Activated naive CD8-positive, alpha-beta T cell treated with anti-CD3 and anti-CD28 coated beads, Interleukin-2, amount 50 U/mL, for 24 hours (primary cell): ENCODE results near the gene PRDM11.

Experiments used
- ATAC-seq: fragments of 150-1000 bp; cut with Tn5 transposase; one replicate; pipeline ENCODE4 v1.10.0; 2021
- DNase-seq: peaks from one replicate; pipeline ENCODE4 v3.0.0; 2021
- H3K27ac Mint-ChIP-seq: one replicate; pipeline ENCODE4 v1.8.0; 2021; ENCODE audit warnings: mild to moderate bottlenecking, mixed read lengths
- H3K27me3 Mint-ChIP-seq: one replicate; pipeline ENCODE4 v1.8.0; 2021; ENCODE audit warnings: mixed read lengths
- H3K36me3 Mint-ChIP-seq: one replicate; pipeline ENCODE4 v1.8.0; 2021; ENCODE audit warnings: low read depth, mixed read lengths
- H3K4me1 Mint-ChIP-seq: one replicate; pipeline ENCODE4 v1.8.0; 2021; ENCODE audit warnings: mixed read lengths
- H3K4me3 Mint-ChIP-seq: one replicate; pipeline ENCODE4 v1.8.0; 2021; ENCODE audit warnings: mild to moderate bottlenecking, moderate library complexity, mixed read lengths
- H3K9me3 Mint-ChIP-seq: one replicate; pipeline ENCODE4 v1.8.0; 2021; ENCODE audit warnings: mixed read lengths

The PRDM11 gene

DNA sequence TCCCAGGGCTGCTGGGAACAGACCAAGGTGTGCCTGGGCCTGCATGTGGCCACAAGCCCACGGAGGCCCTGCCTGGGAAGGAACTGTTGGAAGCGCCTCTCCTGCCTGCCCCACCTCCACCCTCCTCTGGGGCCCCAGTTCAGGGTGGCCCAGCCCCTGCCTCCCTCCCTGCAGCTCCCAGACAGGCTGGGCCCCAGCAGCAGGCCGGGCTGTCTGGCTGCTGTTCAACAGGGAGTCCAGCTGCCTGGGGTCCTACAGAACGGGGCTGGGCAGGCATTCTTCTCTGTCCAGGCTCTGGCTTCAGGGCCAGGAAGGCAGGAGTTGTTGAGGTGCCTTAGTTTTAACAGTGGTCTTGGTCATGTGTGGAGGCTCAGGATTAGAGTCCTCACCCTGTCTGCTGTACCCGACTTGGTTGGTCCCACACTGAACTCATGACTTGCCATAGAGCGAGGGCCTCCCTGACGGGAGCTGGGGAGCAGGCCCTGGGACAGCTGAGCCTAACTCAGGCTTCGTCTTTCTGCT, 11.8 kb downstream of the PRDM11 start:
- Mint-ChIP-seq H3K4me1 (peaks cover 15% of the 10 kb centered on the region), H3K27me3 (no peaks in the 10 kb centered on the region), H3K9me3 (no peaks in the 10 kb centered on the region), H3K36me3 (no peaks in the 10 kb centered on the region), H3K27ac (no peak overlapping the region), H3K4me3 (no peak overlapping the region)
- no peak for DNase-seq
- ATAC-seq, result no peak

DNA sequence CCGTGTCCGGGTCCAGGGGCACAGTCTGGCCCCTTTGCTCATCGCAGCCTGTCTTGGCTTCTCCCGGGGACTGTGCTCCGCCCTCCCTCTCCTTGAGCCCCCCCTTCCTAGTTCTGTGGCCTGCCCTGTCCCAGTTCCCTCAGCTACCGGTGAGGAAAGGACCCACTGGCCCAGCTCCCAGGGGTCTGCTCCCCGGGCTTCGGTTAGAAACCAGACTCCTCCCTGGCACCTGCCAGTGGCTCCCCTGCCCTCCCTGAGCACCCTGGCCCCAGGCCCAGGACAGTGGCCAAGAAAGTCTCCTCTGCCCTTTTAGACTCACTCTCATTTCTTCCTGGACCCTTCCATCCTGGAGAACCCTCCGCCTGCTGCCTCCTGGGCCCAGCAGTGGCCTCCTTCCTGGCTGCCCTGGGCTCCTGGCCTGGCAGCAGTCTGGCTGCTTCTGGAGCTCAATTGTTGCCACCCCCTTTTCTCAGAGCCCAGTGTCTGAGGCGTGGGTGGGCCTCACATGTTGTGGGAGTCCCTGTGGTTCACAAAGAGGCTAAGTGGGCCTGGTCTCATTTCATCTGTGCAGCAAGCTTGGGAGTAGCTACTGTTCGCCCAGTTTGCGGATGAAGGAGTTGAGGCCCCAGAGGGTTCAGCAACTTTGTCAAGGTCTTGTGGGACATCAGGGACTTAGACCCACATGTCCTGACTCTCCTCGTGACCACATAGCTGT, 12.6 kb downstream of the PRDM11 start:
- ATAC-seq (no peak), DNase-seq (no peak)
- Mint-ChIP-seq H3K27ac (no peak overlapping the region), H3K36me3 (no peaks in the 10 kb centered on the region), H3K27me3 (no peaks in the 10 kb centered on the region), H3K4me1 (peaks cover 23% of the 10 kb centered on the region), H3K9me3 (no peaks in the 10 kb centered on the region), H3K4me3 (no peak overlapping the region)

DNA sequence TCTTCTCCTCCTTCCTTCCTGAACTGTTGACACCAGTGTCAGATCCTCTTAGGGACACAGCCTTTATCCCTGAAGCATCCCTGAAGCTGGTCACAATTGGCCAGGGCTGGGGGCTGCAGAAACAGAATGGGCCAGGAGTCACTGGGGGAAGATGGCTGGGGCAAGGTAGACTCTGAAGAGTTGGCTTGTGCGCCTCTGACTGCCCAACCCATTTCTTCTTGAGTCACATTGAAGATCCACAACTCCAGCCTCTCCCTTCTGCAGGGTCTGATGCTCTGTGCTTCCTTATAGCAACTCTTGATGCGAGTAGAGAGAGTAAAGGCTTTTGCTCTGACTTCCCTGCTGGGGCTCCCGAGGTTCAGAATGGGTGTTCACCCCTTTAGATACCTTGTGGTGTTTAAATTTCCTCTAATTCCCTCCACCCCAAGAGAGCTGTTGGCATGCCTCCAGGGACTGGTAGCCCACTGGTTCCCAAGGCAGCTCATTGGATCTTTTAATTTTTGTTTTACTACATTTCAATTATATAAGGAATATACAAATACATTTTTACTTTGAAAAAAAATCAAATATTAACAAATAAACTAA, 13.4 kb downstream of the PRDM11 start:
- DNase-seq, result no peak
- Mint-ChIP-seq H3K27ac (no peak overlapping the region), H3K4me3 (no peak overlapping the region), H3K4me1 (peaks cover 29% of the 10 kb centered on the region), H3K9me3 (no peaks in the 10 kb centered on the region), H3K36me3 (no peaks in the 10 kb centered on the region), H3K27me3 (no peaks in the 10 kb centered on the region)
- ATAC-seq, result no peak

GRCh38 chr11:45161252-45162063, 15.0 kb downstream of the PRDM11 start:
- DNase-seq (no peak), ATAC-seq (no peak)
- Mint-ChIP-seq H3K9me3 (no peaks in the 10 kb centered on the region), H3K27me3 (no peaks in the 10 kb centered on the region), H3K36me3 (no peaks in the 10 kb centered on the region), H3K4me3 (no peak overlapping the region), H3K27ac (no peak overlapping the region), H3K4me1 (peaks cover 31% of the 10 kb centered on the region)

- no peaks in the 10 kb centered on the region for H3K36me3 Mint-ChIP-seq
- H3K4me1 Mint-ChIP-seq, result peaks cover 31% of the 10 kb centered on the region
- H3K27ac Mint-ChIP-seq, result no peak overlapping the region
- no peak for ATAC-seq
- H3K4me3 Mint-ChIP-seq, result no peak overlapping the region
- H3K27me3 Mint-ChIP-seq, result no peaks in the 10 kb centered on the region
- no peaks in the 10 kb centered on the region for H3K9me3 Mint-ChIP-seq
- no peak for DNase-seq
Observed at GRCh38 chr11:45162064-45162375, 15.6 kb downstream of the PRDM11 start.

DNA sequence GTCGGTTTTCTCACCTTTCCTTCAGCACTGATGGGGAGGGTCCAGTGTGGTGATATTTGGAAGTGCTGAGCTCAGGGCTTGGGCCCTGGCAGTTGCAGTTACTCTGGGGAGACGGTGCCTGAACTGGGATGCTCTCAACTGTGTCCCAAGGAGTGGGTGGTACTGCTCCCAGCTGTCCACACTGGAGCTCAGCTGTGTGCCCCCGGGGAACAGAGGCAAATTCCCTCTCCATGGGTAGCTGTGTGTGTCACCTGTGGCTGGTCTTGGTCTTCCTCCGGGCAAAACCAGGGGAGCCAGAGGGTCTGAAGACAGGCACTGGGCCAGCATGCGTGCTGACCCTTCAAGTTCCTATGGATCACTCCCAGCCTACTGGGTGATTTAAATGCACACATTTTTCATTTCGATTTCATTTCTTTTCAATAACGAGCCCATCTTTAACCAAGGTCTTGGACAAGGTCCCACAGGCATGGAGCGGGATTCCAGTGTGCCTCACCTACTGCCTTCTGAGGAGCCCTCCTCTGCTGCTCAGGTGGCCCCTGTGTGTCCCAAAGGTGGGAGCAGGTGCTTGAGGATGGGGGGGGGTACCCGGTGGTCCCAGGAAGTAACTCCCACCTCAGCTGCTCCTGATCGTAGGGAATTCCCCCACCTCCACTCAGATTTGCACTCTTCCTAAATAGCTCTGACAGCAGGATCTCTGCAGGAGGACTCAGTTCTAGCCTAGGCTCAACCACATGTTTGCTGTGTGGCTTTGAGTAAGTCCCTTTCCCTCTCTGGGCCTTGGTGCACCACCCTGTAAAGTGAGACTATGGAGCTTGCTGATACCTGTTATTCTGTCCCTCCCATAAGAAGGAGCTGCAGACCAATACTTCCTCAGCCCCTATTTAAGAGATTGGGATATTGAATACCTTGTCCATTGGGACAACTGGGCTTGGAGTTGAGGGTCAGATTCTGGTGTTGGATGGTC, 16.8 kb downstream of the PRDM11 start:
- Mint-ChIP-seq H3K9me3 (no peaks in the 10 kb centered on the region), H3K4me3 (no peak overlapping the region), H3K4me1 (peaks cover 27% of the 10 kb centered on the region), H3K27me3 (no peaks in the 10 kb centered on the region), H3K36me3 (no peaks in the 10 kb centered on the region), H3K27ac (no peak overlapping the region)
- ATAC-seq (no peak), DNase-seq (no peak)

GRCh38 chr11:45163956-45164575, 17.6 kb downstream of the PRDM11 start:
- Mint-ChIP-seq H3K27ac (no peak overlapping the region), H3K36me3 (no peaks in the 10 kb centered on the region), H3K4me1 (peaks cover 26% of the 10 kb centered on the region), H3K9me3 (no peaks in the 10 kb centered on the region), H3K27me3 (no peaks in the 10 kb centered on the region), H3K4me3 (no peak overlapping the region)
- ATAC-seq (peak; percentile 86), DNase-seq (peak; percentile 56)

DNA sequence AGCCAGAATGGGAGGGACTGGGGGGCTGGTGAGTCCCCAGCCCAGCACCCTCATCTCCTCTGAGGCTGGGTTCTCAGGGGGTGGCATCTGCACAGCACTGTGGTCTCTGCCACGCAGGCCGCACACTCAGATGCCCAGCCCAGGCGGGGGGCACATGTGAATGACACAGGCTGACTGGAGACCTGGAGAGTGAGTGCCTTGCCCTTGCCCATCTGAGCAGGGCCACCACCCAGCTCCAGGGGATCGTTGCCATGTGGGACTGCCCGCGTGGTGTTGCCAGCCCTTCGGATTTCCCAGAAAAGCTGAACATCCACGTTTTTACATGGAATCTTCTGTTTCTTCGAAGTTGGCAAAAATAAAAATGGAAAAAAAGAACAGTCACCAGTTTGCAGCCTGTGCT, 18.9 kb downstream of the PRDM11 start:
- Mint-ChIP-seq H3K4me1 (peaks cover 34% of the 10 kb centered on the region), H3K4me3 (no peak overlapping the region), H3K27ac (no peak overlapping the region), H3K36me3 (no peaks in the 10 kb centered on the region), H3K27me3 (no peaks in the 10 kb centered on the region), H3K9me3 (no peaks in the 10 kb centered on the region)
- DNase-seq, result no peak
- ATAC-seq, result no peak

GRCh38 chr11:45165806-45166603, 19.6 kb downstream of the PRDM11 start:
- ATAC-seq (no peak), DNase-seq (no peak)
- Mint-ChIP-seq H3K36me3 (no peaks in the 10 kb centered on the region), H3K4me3 (no peak overlapping the region), H3K27me3 (no peaks in the 10 kb centered on the region), H3K9me3 (no peaks in the 10 kb centered on the region), H3K27ac (no peak overlapping the region), H3K4me1 (peaks cover 33% of the 10 kb centered on the region)

GRCh38 chr11:45166604-45166897, 20.1 kb downstream of the PRDM11 start:
- Mint-ChIP-seq H3K27me3 (no peaks in the 10 kb centered on the region), H3K4me1 (peaks cover 33% of the 10 kb centered on the region), H3K4me3 (no peak overlapping the region), H3K27ac (no peak overlapping the region), H3K9me3 (no peaks in the 10 kb centered on the region), H3K36me3 (no peaks in the 10 kb centered on the region)
- ATAC-seq (no peak), DNase-seq (no peak)

- peaks cover 35% of the 10 kb centered on the region for H3K4me1 Mint-ChIP-seq
Observed at GRCh38 chr11:45167283-45167682, 20.8 kb downstream of the PRDM11 start.

DNA sequence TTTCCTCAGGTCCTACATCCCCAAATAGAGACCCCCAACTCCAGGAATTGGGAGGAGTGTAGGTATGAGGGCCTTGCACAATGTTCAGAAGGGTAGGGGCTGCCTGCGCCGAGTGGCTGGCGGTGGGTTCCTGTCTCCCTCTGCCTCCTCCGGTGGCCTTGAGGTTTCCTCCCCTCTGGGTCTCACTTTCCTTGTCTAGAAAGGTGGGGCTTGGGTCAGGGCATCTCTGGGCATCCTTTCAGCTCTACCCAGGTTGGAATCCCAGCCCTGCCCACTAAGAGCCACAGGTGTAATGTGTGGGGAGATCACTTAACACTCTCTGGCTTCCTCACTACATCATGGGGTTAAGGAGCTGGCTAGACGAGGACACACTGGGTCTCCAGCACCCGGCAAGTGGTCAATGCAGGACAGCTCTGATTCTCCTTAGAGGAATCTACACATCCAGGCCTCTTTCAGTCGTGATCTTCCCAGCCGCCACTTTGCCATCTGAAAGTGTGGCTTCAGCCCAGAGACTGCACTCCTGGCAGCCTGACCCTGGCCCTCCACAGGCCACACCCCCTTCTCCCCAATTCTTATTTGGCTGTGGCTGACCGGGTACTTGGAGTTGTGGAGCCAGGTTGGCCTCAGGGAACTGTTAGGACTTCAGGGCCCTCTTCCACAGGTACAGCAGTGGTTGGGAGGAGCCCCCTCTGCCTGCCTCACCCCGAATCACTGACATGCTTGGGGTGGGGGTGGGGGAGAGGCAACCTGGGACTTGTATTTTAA, 22.1 kb downstream of the PRDM11 start:
- no peaks in the 10 kb centered on the region for H3K36me3 Mint-ChIP-seq
- ATAC-seq (no peak), DNase-seq (no peak)
- peaks cover 28% of the 10 kb centered on the region for H3K4me1 Mint-ChIP-seq
- H3K4me3 Mint-ChIP-seq, result no peak overlapping the region
- H3K27me3 Mint-ChIP-seq, result no peaks in the 10 kb centered on the region
- no peaks in the 10 kb centered on the region for H3K9me3 Mint-ChIP-seq
- no peak overlapping the region for H3K27ac Mint-ChIP-seq

More at GRCh38 chr11:45167283-45167682, 20.8 kb downstream of the PRDM11 start:
- ATAC-seq (no peak), DNase-seq (no peak)
- no peaks in the 10 kb centered on the region for H3K27me3 Mint-ChIP-seq
- no peaks in the 10 kb centered on the region for H3K9me3 Mint-ChIP-seq
- H3K36me3 Mint-ChIP-seq, result no peaks in the 10 kb centered on the region
- no peak overlapping the region for H3K27ac Mint-ChIP-seq
- H3K4me3 Mint-ChIP-seq, result no peak overlapping the region
